Gastroesophageal sphincter (tissue), 3 donors: ENCODE measurements around the gene CPN2.

Experiments used
- EP300 ChIP-seq: sonication (generic); formaldehyde crosslinking; IDR thresholded peaks from one replicate; pipeline ENCODE4 v1.6.1; 2017; ENCODE audit warnings: antibody characterized with exemption, mild to moderate bottlenecking
- POLR2A ChIP-seq, 2 donors: fragments of 450-650 bp; IDR thresholded peaks; one replicate each; pipeline ENCODE4 v1.6.1; 2017; ENCODE audit warnings: antibody characterized with exemption in 2 of 2, mild to moderate bottlenecking in 2 of 2, moderate library complexity in 1 of 2
- TF ChIP-seq, protein P1 (sequence below), 4 experiments: fragments of 200-600 bp in 2 of 4; fragments of 450-650 bp in 2 of 4; sonication (generic) in 1 of 4; IDR thresholded peaks; one replicate each; pipeline ENCODE4 v1.5.1; 2017 to 2019; ENCODE audit warnings: antibody characterized with exemption in 4 of 4, mild to moderate bottlenecking in 2 of 4, moderate library complexity in 2 of 4

- TF ChIP-seq, protein P1, sequence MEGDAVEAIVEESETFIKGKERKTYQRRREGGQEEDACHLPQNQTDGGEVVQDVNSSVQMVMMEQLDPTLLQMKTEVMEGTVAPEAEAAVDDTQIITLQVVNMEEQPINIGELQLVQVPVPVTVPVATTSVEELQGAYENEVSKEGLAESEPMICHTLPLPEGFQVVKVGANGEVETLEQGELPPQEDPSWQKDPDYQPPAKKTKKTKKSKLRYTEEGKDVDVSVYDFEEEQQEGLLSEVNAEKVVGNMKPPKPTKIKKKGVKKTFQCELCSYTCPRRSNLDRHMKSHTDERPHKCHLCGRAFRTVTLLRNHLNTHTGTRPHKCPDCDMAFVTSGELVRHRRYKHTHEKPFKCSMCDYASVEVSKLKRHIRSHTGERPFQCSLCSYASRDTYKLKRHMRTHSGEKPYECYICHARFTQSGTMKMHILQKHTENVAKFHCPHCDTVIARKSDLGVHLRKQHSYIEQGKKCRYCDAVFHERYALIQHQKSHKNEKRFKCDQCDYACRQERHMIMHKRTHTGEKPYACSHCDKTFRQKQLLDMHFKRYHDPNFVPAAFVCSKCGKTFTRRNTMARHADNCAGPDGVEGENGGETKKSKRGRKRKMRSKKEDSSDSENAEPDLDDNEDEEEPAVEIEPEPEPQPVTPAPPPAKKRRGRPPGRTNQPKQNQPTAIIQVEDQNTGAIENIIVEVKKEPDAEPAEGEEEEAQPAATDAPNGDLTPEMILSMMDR (IDR thresholded peaks at IDR 0.05), result peak in 1 of 4 experiments; percentile 6
- TF ChIP-seq POLR2A (IDR thresholded peaks at IDR 0.05) (no peak), EP300 (no peak)
These were observed 54.5 kb downstream of the CPN2 start for GRCh38 chr3:194296454-194297263.
